ENCODE measurements around the gene AVPR2.

GRCh38 chrX:153909024-153909979 lies 4.8 kb downstream of the AVPR2 start:
- TF ChIP-seq POLR2AphosphoS5 (IDR thresholded peaks at IDR 0.05; ENCODE audit: low read depth, low read length) (no peak), POLR2A (IDR thresholded peaks at IDR 0.05; ENCODE audit: borderline replicate concordance, extremely low read depth, insufficient read depth, insufficient read length) (no peak), YY1 (IDR thresholded peaks at IDR 0.05; ENCODE audit: extremely low read depth, insufficient replicate concordance, low read depth, low read length) (no peak), EZH2phosphoT487 (IDR thresholded peaks at IDR 0.05; ENCODE audit: borderline replicate concordance) (no peak), RAD21 (IDR thresholded peaks at IDR 0.05; ENCODE audit: low read depth) (no peak), REST (IDR thresholded peaks at IDR 0.05; ENCODE audit: low read depth) (no peak), TCF7L2 (IDR thresholded peaks at IDR 0.05; ENCODE audit: borderline replicate concordance, extremely low read depth, insufficient read depth, insufficient read length) (no peak), CEBPB (IDR thresholded peaks at IDR 0.05; ENCODE audit: low read depth) (no peak), EZH2 (IDR thresholded peaks at IDR 0.05) (no peak), EGR1 (IDR thresholded peaks at IDR 0.05; ENCODE audit: low read depth) (no peak), ZFX (IDR thresholded peaks at IDR 0.05) (no peak), ZNF274 (IDR thresholded peaks at IDR 0.05; ENCODE audit: low read depth, low read length) (no peak)
- TF ChIP-seq, protein P1, sequence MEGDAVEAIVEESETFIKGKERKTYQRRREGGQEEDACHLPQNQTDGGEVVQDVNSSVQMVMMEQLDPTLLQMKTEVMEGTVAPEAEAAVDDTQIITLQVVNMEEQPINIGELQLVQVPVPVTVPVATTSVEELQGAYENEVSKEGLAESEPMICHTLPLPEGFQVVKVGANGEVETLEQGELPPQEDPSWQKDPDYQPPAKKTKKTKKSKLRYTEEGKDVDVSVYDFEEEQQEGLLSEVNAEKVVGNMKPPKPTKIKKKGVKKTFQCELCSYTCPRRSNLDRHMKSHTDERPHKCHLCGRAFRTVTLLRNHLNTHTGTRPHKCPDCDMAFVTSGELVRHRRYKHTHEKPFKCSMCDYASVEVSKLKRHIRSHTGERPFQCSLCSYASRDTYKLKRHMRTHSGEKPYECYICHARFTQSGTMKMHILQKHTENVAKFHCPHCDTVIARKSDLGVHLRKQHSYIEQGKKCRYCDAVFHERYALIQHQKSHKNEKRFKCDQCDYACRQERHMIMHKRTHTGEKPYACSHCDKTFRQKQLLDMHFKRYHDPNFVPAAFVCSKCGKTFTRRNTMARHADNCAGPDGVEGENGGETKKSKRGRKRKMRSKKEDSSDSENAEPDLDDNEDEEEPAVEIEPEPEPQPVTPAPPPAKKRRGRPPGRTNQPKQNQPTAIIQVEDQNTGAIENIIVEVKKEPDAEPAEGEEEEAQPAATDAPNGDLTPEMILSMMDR (IDR thresholded peaks at IDR 0.05 in 2 of 3, conservative IDR thresholded peaks at IDR 0.05 in 1 of 3; ENCODE audit: borderline replicate concordance in 1 of 3, insufficient read depth in 1 of 3, low read depth in 2 of 3, low read length in 2 of 3): no peak
- TF ChIP-seq, protein P2, sequence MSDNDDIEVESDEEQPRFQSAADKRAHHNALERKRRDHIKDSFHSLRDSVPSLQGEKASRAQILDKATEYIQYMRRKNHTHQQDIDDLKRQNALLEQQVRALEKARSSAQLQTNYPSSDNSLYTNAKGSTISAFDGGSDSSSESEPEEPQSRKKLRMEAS (IDR thresholded peaks at IDR 0.05): no peak

Measured in HCT116 (cell line).